ENCODE data around the gene KIF5B.
A peak's percentile ranks its signal among the peaks of the same experiment; 100 is the strongest.
"Not testable (repeated sequence)": the region's sequence is repeated elsewhere in the genome, so short reads cannot be mapped to it uniquely, and the experiment has no call there.

Gene KIF5B

DNA sequence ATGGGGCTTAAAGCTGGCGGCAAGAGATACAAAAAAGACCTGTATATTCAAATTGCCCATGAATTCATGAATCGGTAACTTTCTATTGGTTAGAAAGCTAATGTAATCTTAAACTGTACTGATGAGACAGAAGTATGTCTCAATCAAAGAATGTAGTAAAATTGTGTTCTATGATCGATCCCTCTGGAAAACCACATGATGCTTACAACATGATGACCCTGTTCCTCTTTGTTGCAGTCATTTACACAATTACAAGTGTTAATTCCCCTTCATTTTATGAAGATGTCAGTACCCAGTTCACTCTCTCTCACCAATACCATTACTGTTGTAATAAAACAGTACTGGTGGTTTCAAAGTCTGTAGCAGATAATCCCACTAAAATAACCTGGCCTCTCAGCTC lies 10.1 kb downstream of the KIF5B start:
- peak in 1 of 2 experiments; percentile 25 for DNase-seq (ENCODE audit: low read depth in 1 of 2, low spot score in 1 of 2)
- Histone ChIP-seq H3K27me3 (ENCODE audit: insufficient read depth, poor library complexity, severe bottlenecking) (no peaks in the 10 kb centered on the region), H3K27ac (replicated peaks) (no peak overlapping the region), H3K4me3 (replicated peaks; ENCODE audit: insufficient read depth, low read length) (no peak overlapping the region)
- 0 out of 2 replicates have a peak, but pooled peaks have one; percentile 8 for TF ChIP-seq SPI1 (IDR thresholded peaks at IDR 0.05; ENCODE audit: borderline replicate concordance, low read depth)
- TF ChIP-seq, protein P1, sequence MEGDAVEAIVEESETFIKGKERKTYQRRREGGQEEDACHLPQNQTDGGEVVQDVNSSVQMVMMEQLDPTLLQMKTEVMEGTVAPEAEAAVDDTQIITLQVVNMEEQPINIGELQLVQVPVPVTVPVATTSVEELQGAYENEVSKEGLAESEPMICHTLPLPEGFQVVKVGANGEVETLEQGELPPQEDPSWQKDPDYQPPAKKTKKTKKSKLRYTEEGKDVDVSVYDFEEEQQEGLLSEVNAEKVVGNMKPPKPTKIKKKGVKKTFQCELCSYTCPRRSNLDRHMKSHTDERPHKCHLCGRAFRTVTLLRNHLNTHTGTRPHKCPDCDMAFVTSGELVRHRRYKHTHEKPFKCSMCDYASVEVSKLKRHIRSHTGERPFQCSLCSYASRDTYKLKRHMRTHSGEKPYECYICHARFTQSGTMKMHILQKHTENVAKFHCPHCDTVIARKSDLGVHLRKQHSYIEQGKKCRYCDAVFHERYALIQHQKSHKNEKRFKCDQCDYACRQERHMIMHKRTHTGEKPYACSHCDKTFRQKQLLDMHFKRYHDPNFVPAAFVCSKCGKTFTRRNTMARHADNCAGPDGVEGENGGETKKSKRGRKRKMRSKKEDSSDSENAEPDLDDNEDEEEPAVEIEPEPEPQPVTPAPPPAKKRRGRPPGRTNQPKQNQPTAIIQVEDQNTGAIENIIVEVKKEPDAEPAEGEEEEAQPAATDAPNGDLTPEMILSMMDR (IDR thresholded peaks at IDR 0.05; ENCODE audit: insufficient read depth, low read length): no peak
- no peak for TF ChIP-seq POLR2AphosphoS5 (IDR thresholded peaks at IDR 0.05; ENCODE audit: low read depth)
- TF ChIP-seq GABPA (IDR thresholded peaks at IDR 0.05; ENCODE audit: low read depth): no peak

DNA sequence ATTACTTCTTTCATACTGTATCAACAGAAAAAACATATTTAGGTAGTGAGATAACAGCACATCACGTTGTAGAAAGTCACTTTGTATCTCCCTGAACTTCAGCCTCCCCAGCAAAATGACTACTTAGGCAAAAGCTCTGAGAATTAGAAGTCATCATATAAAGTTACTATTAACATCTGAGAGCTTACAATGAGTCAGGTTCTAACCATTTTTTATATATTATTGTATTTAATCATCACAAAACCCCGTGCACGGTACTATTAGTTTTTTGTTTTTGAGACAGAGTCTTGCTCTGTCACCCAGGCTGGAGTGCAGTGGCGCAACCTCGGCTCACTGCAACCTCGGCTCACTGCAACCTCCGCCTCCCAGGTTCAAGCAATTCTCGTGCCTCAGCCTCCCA lies 13.5 kb downstream of the KIF5B start:
- not testable (repeated sequence) for H3K4me3 ChIP-seq (replicated peaks; ENCODE audit: insufficient read depth, low read length); H3K27me3 ChIP-seq (ENCODE audit: insufficient read depth, poor library complexity, severe bottlenecking); H3K27ac ChIP-seq (replicated peaks); DNase-seq (ENCODE audit: low read depth in 1 of 2, low spot score in 1 of 2)

DNA sequence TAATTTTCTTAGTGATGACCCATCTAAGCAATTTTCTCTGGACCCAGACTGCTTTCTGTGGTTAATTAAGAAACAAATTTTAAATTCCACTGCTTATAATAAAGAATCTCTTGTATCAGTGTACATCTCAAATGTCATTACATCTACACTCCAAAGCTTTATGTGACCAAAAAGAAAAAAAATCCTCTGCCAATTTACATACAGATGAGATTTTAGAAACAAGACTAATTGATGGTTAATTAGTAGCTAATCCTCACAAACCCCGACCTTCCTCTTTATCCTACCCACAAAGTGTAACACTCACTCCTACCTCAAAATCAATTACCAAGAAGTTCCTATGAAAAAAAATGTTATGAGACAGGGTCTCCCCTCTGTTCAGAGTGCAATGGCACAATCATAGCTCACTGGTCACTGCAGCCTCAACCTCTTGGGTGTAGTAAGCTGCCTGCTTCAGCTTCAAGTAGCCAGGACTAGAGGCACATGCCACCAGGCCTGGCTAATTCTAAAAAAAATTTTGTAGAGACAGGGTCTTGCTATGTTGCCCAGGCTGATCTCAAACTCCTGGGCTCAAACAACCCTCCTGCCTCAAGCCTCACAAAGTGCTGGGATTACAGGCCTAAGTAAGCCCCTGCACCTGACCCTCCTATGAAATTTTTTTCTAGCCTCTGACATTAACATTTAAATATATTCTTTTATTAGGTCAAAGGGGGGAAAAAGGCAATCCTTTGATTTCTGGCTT lies 14.8 kb downstream of the KIF5B start:
- no peak for DNase-seq (ENCODE audit: low read depth in 1 of 2, low spot score in 1 of 2)
- Histone ChIP-seq H3K27me3 (ENCODE audit: insufficient read depth, poor library complexity, severe bottlenecking) (no peaks in the 10 kb centered on the region), H3K27ac (replicated peaks) (no peak overlapping the region), H3K4me3 (replicated peaks; ENCODE audit: insufficient read depth, low read length) (no peak overlapping the region)
- TF ChIP-seq GABPA (IDR thresholded peaks at IDR 0.05; ENCODE audit: low read depth) (no peak), SPI1 (IDR thresholded peaks at IDR 0.05; ENCODE audit: borderline replicate concordance, low read depth) (no peak), POLR2AphosphoS5 (IDR thresholded peaks at IDR 0.05; ENCODE audit: low read depth) (no peak)
- TF ChIP-seq, protein P2, sequence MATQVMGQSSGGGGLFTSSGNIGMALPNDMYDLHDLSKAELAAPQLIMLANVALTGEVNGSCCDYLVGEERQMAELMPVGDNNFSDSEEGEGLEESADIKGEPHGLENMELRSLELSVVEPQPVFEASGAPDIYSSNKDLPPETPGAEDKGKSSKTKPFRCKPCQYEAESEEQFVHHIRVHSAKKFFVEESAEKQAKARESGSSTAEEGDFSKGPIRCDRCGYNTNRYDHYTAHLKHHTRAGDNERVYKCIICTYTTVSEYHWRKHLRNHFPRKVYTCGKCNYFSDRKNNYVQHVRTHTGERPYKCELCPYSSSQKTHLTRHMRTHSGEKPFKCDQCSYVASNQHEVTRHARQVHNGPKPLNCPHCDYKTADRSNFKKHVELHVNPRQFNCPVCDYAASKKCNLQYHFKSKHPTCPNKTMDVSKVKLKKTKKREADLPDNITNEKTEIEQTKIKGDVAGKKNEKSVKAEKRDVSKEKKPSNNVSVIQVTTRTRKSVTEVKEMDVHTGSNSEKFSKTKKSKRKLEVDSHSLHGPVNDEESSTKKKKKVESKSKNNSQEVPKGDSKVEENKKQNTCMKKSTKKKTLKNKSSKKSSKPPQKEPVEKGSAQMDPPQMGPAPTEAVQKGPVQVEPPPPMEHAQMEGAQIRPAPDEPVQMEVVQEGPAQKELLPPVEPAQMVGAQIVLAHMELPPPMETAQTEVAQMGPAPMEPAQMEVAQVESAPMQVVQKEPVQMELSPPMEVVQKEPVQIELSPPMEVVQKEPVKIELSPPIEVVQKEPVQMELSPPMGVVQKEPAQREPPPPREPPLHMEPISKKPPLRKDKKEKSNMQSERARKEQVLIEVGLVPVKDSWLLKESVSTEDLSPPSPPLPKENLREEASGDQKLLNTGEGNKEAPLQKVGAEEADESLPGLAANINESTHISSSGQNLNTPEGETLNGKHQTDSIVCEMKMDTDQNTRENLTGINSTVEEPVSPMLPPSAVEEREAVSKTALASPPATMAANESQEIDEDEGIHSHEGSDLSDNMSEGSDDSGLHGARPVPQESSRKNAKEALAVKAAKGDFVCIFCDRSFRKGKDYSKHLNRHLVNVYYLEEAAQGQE (IDR thresholded peaks at IDR 0.05; ENCODE audit: insufficient replicate concordance, low read depth): no peak
- TF ChIP-seq, protein P1 (IDR thresholded peaks at IDR 0.05; ENCODE audit: insufficient read depth, low read length): no peak

DNA sequence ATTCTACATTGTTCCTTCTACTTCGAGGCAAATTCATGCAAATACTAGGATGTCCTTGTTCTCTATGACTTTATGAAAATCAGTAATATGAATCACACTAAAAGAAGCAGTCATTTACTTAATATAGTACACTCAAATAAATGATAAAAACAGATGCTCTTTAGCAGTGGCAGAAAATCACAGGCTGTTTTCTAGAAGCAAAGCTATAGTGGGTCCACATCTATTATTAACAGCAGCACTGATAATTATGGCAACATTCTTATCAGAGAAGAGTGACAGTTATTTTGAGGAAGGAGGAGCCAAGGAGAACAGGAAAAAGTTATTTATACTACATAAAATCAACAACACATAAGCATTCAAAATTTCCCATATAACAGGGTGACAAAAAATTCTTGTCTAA lies 16.5 kb downstream of the KIF5B start:
- Histone ChIP-seq H3K27ac (replicated peaks) (no peak overlapping the region), H3K4me3 (replicated peaks; ENCODE audit: insufficient read depth, low read length) (no peak overlapping the region), H3K27me3 (ENCODE audit: insufficient read depth, poor library complexity, severe bottlenecking) (no peaks in the 10 kb centered on the region)
- no peak for DNase-seq (ENCODE audit: low read depth in 1 of 2, low spot score in 1 of 2)
- TF ChIP-seq, protein P1 (IDR thresholded peaks at IDR 0.05; ENCODE audit: insufficient read depth, low read length): no peak
- TF ChIP-seq, protein P2 (IDR thresholded peaks at IDR 0.05; ENCODE audit: insufficient replicate concordance, low read depth): no peak
- no peak for TF ChIP-seq GABPA (IDR thresholded peaks at IDR 0.05; ENCODE audit: low read depth)
- no peak for TF ChIP-seq SPI1 (IDR thresholded peaks at IDR 0.05; ENCODE audit: borderline replicate concordance, low read depth)
- TF ChIP-seq POLR2AphosphoS5 (IDR thresholded peaks at IDR 0.05; ENCODE audit: low read depth): no peak

All from HL-60 (cell line).